Measurements from ENCODE around the gene RBKS.
"Not testable (repeated sequence)": the region's sequence is repeated elsewhere in the genome, so short reads cannot be mapped to it uniquely, and the experiment has no call there.

Gene RBKS

GRCh38 chr2:27771202-27771547 lies 119.0 kb downstream of the RBKS start:
- DNase-seq (ENCODE audit: low read depth in 3 of 3, low spot score in 1 of 3), result no peak

GRCh38 chr2:27766287-27766661 lies 123.9 kb downstream of the RBKS start:
- DNase-seq (ENCODE audit: low read depth in 3 of 3, low spot score in 1 of 3), result no peak

- DNase-seq (ENCODE audit: low read depth in 3 of 3, low spot score in 1 of 3), result peak in 2 of 3 donors; percentile 14 to 48
These were observed 124.4 kb downstream of the RBKS start for GRCh38 chr2:27765621-27766286.

GRCh38 chr2:27764526-27764925 lies 125.7 kb downstream of the RBKS start:
- not testable (repeated sequence) for DNase-seq (ENCODE audit: low read depth in 3 of 3, low spot score in 1 of 3)

- DNase-seq (ENCODE audit: low read depth in 3 of 3, low spot score in 1 of 3), result no peak
These were observed 126.3 kb downstream of the RBKS start for GRCh38 chr2:27763907-27764267.

- no peak for DNase-seq (ENCODE audit: low read depth in 3 of 3, low spot score in 1 of 3)
These were observed 127.0 kb downstream of the RBKS start for GRCh38 chr2:27762951-27763906.

GRCh38 chr2:27756544-27757498 lies 133.4 kb downstream of the RBKS start:
- no peak for DNase-seq (ENCODE audit: low read depth in 3 of 3, low spot score in 1 of 3)

GRCh38 chr2:27756091-27756490 lies 134.1 kb downstream of the RBKS start:
- no peak for DNase-seq (ENCODE audit: low read depth in 3 of 3, low spot score in 1 of 3)

GRCh38 chr2:27754831-27755230 lies 135.4 kb downstream of the RBKS start:
- no peak for DNase-seq (ENCODE audit: low read depth in 3 of 3, low spot score in 1 of 3)

GRCh38 chr2:27754138-27754588 lies 136.0 kb downstream of the RBKS start:
- DNase-seq (ENCODE audit: low read depth in 3 of 3, low spot score in 1 of 3), result peak; percentile 21 to 62 (median 39)

- no peak for DNase-seq (ENCODE audit: low read depth in 3 of 3, low spot score in 1 of 3)
These were observed 137.5 kb downstream of the RBKS start for GRCh38 chr2:27752551-27753237.

- DNase-seq (ENCODE audit: low read depth in 3 of 3, low spot score in 1 of 3), result no peak
These were observed 138.8 kb downstream of the RBKS start for GRCh38 chr2:27751377-27751776.

GRCh38 chr2:27748803-27749554 lies 141.2 kb downstream of the RBKS start:
- DNase-seq (ENCODE audit: low read depth in 3 of 3, low spot score in 1 of 3), result not testable (repeated sequence)

GRCh38 chr2:27747827-27748352 lies 142.3 kb downstream of the RBKS start:
- no peak for DNase-seq (ENCODE audit: low read depth in 3 of 3, low spot score in 1 of 3)

- DNase-seq (ENCODE audit: low read depth in 3 of 3, low spot score in 1 of 3), result no peak
These were observed 143.9 kb downstream of the RBKS start for GRCh38 chr2:27746325-27746724.

- not testable (repeated sequence) for DNase-seq (ENCODE audit: low read depth in 3 of 3, low spot score in 1 of 3)
These were observed 144.7 kb downstream of the RBKS start for GRCh38 chr2:27745494-27745893.

- no peak for DNase-seq (ENCODE audit: low read depth in 3 of 3, low spot score in 1 of 3)
These were observed 147.6 kb downstream of the RBKS start for GRCh38 chr2:27742571-27742970.

GRCh38 chr2:27741673-27742072 lies 148.5 kb downstream of the RBKS start:
- no peak for DNase-seq (ENCODE audit: low read depth in 3 of 3, low spot score in 1 of 3)

GRCh38 chr2:27739058-27739373 lies 151.2 kb downstream of the RBKS start:
- no peak for DNase-seq (ENCODE audit: low read depth in 3 of 3, low spot score in 1 of 3)
